22Rv1 (cell line): ENCODE results near the gene DRAM2.
A peak's percentile ranks its signal among the peaks of the same experiment; 100 is the strongest.

Experiments
- H3K27ac ChIP-seq: fragments of 450-650 bp; 2 replicates; pipeline ENCODE4 v1.5.1; 2017
- CTCF ChIP-seq: fragments of 450-650 bp; IDR thresholded peaks from 2 replicates; pipeline ENCODE4 v1.5.1; 2017; ENCODE audit warnings: mild to moderate bottlenecking
- ZFX ChIP-seq: fragments of 450-650 bp; IDR thresholded peaks from 2 replicates; pipeline ENCODE4 v1.6.1; 2017; ENCODE audit warnings: antibody characterized with exemption, borderline replicate concordance

DRAM2 gene

GRCh38 chr1:111139956-111140679, at the start of gene DRAM2, which contains the start of gene CEPT1:
TSS of gene DRAM2 (minus strand) at chr1:111140093. CDS start at chr1:111131554, 8,539 bp downstream.
TSS of gene CEPT1 (plus strand) at chr1:111140223. CDS start at chr1:111147715, 7,492 bp downstream.
- TF ChIP-seq CTCF (no peak), ZFX (no peak)
- peak within 1 kb of the TSS; percentile 84 for H3K27ac ChIP-seq

- TF ChIP-seq CTCF: no peak
- no peak for TF ChIP-seq ZFX
- H3K27ac ChIP-seq: no peak overlapping the region
These were observed 44.8 kb upstream of the DRAM2 start for GRCh38 chr1:111184663-111185062.

- TF ChIP-seq CTCF: no peak
- no peak for TF ChIP-seq ZFX
- H3K27ac ChIP-seq: no peak overlapping the region
These were observed 43.6 kb upstream of the DRAM2 start for GRCh38 chr1:111183308-111184069.

- H3K27ac ChIP-seq: no peak overlapping the region
- no peak for TF ChIP-seq ZFX
- no peak for TF ChIP-seq CTCF
These were observed 42.2 kb upstream of the DRAM2 start for GRCh38 chr1:111182052-111182451.

GRCh38 chr1:111179968-111180533, 40.2 kb upstream of the DRAM2 start:
- H3K27ac ChIP-seq: no peak overlapping the region

GRCh38 chr1:111176678-111177077, 36.8 kb upstream of the DRAM2 start:
- no peak overlapping the region for H3K27ac ChIP-seq
- no peak for TF ChIP-seq CTCF
- no peak for TF ChIP-seq ZFX

More at GRCh38 chr1:111179968-111180533, 40.2 kb upstream of the DRAM2 start:
- TF ChIP-seq ZFX (no peak), CTCF (no peak)
